CD8-positive, alpha-beta memory T cell (primary cell): ENCODE results near the gene SPI1. TPM values are rescaled to one million over a fixed set of nuclear protein-coding genes. Genes with fewer than 3 reads are reported as not detected.
A peak's percentile ranks its signal among the peaks of the same experiment; 100 is the strongest.

ENCODE experiments used
- CTCF ChIA-PET: fragments of 350-600 bp; sonication (Branson Sonifier 250); formaldehyde crosslinking; loops from one replicate; lab custom pipeline; 2021; ENCODE audit warnings: antibody characterized with exemption; lab: Charles Lee
- POLR2A ChIA-PET: fragments of 350-600 bp; sonication (Branson Sonifier 250); formaldehyde crosslinking; loops from one replicate; lab custom pipeline; 2021; ENCODE audit warnings: antibody characterized with exemption; lab: Charles Lee
- DNase-seq, 5 donors: peaks; one replicate each; pipeline versions ENCODE4 v3.0.0 to v3.0.0-alpha.2; 2020 to 2022; ENCODE audit warnings: mixed read lengths in 1 of 5
- H3K27ac ChIP-seq: one replicate; pipeline ENCODE4 v1.7.0; 2013; ENCODE audit warnings: low read depth, mild to moderate bottlenecking, low read length, moderate library complexity
- H3K27me3 ChIP-seq: 2 replicates; pipeline ENCODE4 v1.7.0; 2013; ENCODE audit warnings: low read length, mild to moderate bottlenecking; ENCODE audit not compliant: insufficient read depth, poor library complexity, severe bottlenecking
- H3K36me3 ChIP-seq: 2 replicates; pipeline ENCODE4 v1.7.0; 2013; ENCODE audit warnings: mild to moderate bottlenecking, low read length, moderate library complexity; ENCODE audit not compliant: insufficient read depth
- H3K4me1 ChIP-seq: 2 replicates; pipeline ENCODE4 v1.7.0; 2013; ENCODE audit warnings: mild to moderate bottlenecking, low read length, moderate library complexity; ENCODE audit not compliant: insufficient read depth
- H3K4me3 ChIP-seq: 2 replicates; pipeline ENCODE4 v1.7.0; 2013; ENCODE audit warnings: mild to moderate bottlenecking, low read length
- H3K9me3 ChIP-seq: 2 replicates; pipeline ENCODE4 v1.7.0; 2013; ENCODE audit warnings: mild to moderate bottlenecking, low read length
- H3K27ac Mint-ChIP-seq, 8 donors: one replicate each; pipeline ENCODE4 v1.8.0; 2020 to 2021; ENCODE audit warnings: mixed read lengths in 8 of 8, mild to moderate bottlenecking in 6 of 8, inconsistent platforms in 3 of 8, moderate library complexity in 3 of 8
- H3K27me3 Mint-ChIP-seq, 2 donors: one replicate each; pipeline ENCODE4 v1.8.0; 2020 to 2021; ENCODE audit warnings: mixed read lengths in 2 of 2, mild to moderate bottlenecking in 1 of 2, moderate library complexity in 1 of 2
- H3K36me3 Mint-ChIP-seq, 3 donors: one replicate each; pipeline ENCODE4 v1.8.0; 2020 to 2021; ENCODE audit warnings: mixed read lengths in 3 of 3, inconsistent platforms in 1 of 3, mild to moderate bottlenecking in 1 of 3
- H3K4me1 Mint-ChIP-seq, 3 donors: one replicate each; pipeline ENCODE4 v1.8.0; 2020 to 2021; ENCODE audit warnings: mixed read lengths in 3 of 3, inconsistent platforms in 1 of 3, mild to moderate bottlenecking in 1 of 3
- H3K4me3 Mint-ChIP-seq, 7 donors: one replicate each; pipeline ENCODE4 v1.8.0; 2020 to 2021; ENCODE audit warnings: mixed read lengths in 7 of 7, mild to moderate bottlenecking in 6 of 7, moderate library complexity in 4 of 7, inconsistent platforms in 2 of 7
- H3K9me3 Mint-ChIP-seq, 5 donors: one replicate each; pipeline ENCODE4 v1.8.0; 2020 to 2022; ENCODE audit warnings: mixed read lengths in 5 of 5, mild to moderate bottlenecking in 3 of 5, moderate library complexity in 2 of 5, inconsistent platforms in 1 of 5
- polyA plus RNA-seq: library from polyadenylated mRNA; unstranded; fragments of 300-500 nt; fragmentation: Illumina TruSeq; gene quantifications from one replicate; pipeline ENCODE4 v1.2.3, GENCODE V29; 2021
- total RNA-seq, 2 experiments: library from RNA; stranded (reverse); gene quantifications; one replicate each; pipeline ENCODE4 v1.2.3, GENCODE V29; 2021

The SPI1 gene
- total and polyA plus RNA-seq, 3 experiments from 2014 or later, result 1.8 to 2.0 TPM; not detected in 1

- no peaks in the 10 kb centered on the region for H3K9me3 ChIP-seq
- H3K27me3 ChIP-seq, result no peaks in the 10 kb centered on the region
- no peak overlapping the region for H3K27ac ChIP-seq
- Mint-ChIP-seq H3K4me3 (no peak overlapping the region), H3K36me3 (no peaks in the 10 kb centered on the region), H3K27ac (no peak overlapping the region), H3K4me1 (no peaks in the 10 kb centered on the region), H3K9me3 (no peaks in the 10 kb centered on the region), H3K27me3 (peaks cover 0 to 2% of the 10 kb centered on the region in 2 donors)
- H3K4me3 ChIP-seq, result no peak overlapping the region
- CTCF ChIA-PET, result interaction anchor here (0.7 to 1.2 kb wide), 2 partner anchors 28 to 32 kb away, joined by 3 read pairs; no protein-coding TSS in a partner anchor
- no peak for DNase-seq
- POLR2A ChIA-PET, result no interaction called here
- no peaks in the 10 kb centered on the region for H3K4me1 ChIP-seq
- no peaks in the 10 kb centered on the region for H3K36me3 ChIP-seq
Measured at GRCh38 chr11:47379317-47379716, 970 bp upstream of the SPI1 start.

DNA sequence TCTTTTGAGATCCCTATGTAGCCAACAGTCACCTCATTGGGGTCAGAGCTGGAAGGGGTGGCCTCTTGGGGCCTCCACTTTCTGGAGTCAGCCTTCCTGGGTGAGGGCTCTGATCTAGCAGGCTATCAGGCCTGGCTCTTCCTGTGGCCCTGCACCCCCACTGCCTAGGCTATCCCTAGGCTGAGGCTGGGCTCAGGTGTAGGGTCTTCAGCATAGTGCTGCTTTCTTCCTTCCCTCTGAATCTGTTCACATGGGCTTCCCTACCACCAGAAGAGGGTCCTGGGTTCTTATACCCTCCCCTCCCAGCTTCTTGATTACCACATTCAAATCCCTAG, 456 bp upstream of the SPI1 start:
- Mint-ChIP-seq H3K4me1 (peaks cover 0 to 2% (median 0%) of the 10 kb centered on the region in 3 donors), H3K4me3 (no peak overlapping the region), H3K27me3 (peaks cover 0 to 2% of the 10 kb centered on the region in 2 donors), H3K9me3 (no peaks in the 10 kb centered on the region), H3K27ac (peak overlapping the region in 1 of 8 donors; percentile 92), H3K36me3 (no peaks in the 10 kb centered on the region)
- no peak for DNase-seq
- no peaks in the 10 kb centered on the region for H3K36me3 ChIP-seq
- peaks cover 3% of the 10 kb centered on the region for H3K4me1 ChIP-seq
- CTCF ChIA-PET, result interaction anchor here (0.7 to 1.2 kb wide), 2 partner anchors 29 to 32 kb away, joined by 3 read pairs; no protein-coding TSS in a partner anchor
- no peaks in the 10 kb centered on the region for H3K27me3 ChIP-seq
- POLR2A ChIA-PET, result no interaction called here
- peak overlapping the region; percentile 59 for H3K27ac ChIP-seq
- H3K4me3 ChIP-seq, result no peak overlapping the region
- H3K9me3 ChIP-seq, result no peaks in the 10 kb centered on the region

DNA sequence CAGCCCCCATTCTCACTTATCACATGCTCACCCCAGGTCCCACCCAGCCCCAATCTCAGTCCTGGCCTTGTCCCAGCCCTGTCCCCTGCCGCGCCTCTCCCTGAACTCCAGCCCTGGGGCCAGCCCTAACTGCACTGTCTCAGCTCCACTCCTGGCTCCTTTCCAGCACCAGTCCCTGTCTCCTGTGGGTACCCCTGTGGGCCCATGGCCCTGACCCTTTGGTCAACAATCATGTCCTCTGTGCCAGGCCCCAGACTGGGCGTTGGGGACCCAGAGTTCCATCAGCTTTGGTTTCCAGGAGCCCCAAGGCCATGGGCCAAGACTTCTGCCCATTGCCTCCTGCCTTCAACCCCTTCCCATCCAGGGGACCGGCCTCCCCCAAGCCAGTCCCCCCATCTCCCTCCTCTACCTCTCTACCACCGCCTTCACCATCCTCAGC, 757 bp downstream of the SPI1 start:
- no peak for DNase-seq
- Histone ChIP-seq H3K9me3 (no peaks in the 10 kb centered on the region), H3K4me1 (peaks cover 3% of the 10 kb centered on the region), H3K4me3 (no peak overlapping the region), H3K27me3 (no peaks in the 10 kb centered on the region), H3K36me3 (no peaks in the 10 kb centered on the region), H3K27ac (peak overlapping the region; percentile 59)
- Mint-ChIP-seq H3K27ac (peak overlapping the region in 1 of 8 donors; percentile 55), H3K27me3 (peaks cover 0 to 2% of the 10 kb centered on the region in 2 donors), H3K9me3 (no peaks in the 10 kb centered on the region), H3K36me3 (no peaks in the 10 kb centered on the region), H3K4me1 (peaks cover 0 to 2% (median 0%) of the 10 kb centered on the region in 3 donors), H3K4me3 (no peak overlapping the region)
- CTCF ChIA-PET, result interaction anchor here (1.7 kb wide), 1 partner anchor 33 kb away, joined by 5 read pairs; no protein-coding TSS in a partner anchor
- POLR2A ChIA-PET, result no interaction called here

GRCh38 chr11:47376525-47377371, 1.6 kb downstream of the SPI1 start:
- CTCF ChIA-PET, result interaction anchor here (1.2 to 1.7 kb wide), 2 partner anchors 34 to 35 kb away, joined by 3 to 5 read pairs; no protein-coding TSS in a partner anchor
- Histone ChIP-seq H3K36me3 (no peaks in the 10 kb centered on the region), H3K4me1 (peaks cover 3% of the 10 kb centered on the region), H3K9me3 (no peaks in the 10 kb centered on the region), H3K27ac (peak overlapping the region; percentile 59), H3K27me3 (no peaks in the 10 kb centered on the region), H3K4me3 (no peak overlapping the region)
- peaks cover 0 to 2% of the 10 kb centered on the region in 2 donors for H3K27me3 Mint-ChIP-seq
- peaks cover 0 to 2% (median 0%) of the 10 kb centered on the region in 3 donors for H3K4me1 Mint-ChIP-seq
- H3K4me3 Mint-ChIP-seq, result no peak overlapping the region
- no peaks in the 10 kb centered on the region for H3K9me3 Mint-ChIP-seq
- no peaks in the 10 kb centered on the region for H3K36me3 Mint-ChIP-seq
- DNase-seq, result no peak
- H3K27ac Mint-ChIP-seq, result no peak overlapping the region
- POLR2A ChIA-PET, result no interaction called here

GRCh38 chr11:47376107-47376524, 2.2 kb downstream of the SPI1 start:
- H3K9me3 ChIP-seq, result no peaks in the 10 kb centered on the region
- DNase-seq, result no peak
- H3K4me3 Mint-ChIP-seq, result no peak overlapping the region
- POLR2A ChIA-PET, result no interaction called here
- no peak overlapping the region for H3K27ac ChIP-seq
- no peaks in the 10 kb centered on the region for H3K36me3 ChIP-seq
- H3K9me3 Mint-ChIP-seq, result no peaks in the 10 kb centered on the region
- H3K36me3 Mint-ChIP-seq, result no peaks in the 10 kb centered on the region
- H3K27me3 Mint-ChIP-seq, result peaks cover 0 to 1% of the 10 kb centered on the region in 2 donors
- no peaks in the 10 kb centered on the region for H3K27me3 ChIP-seq
- peaks cover 3% of the 10 kb centered on the region for H3K4me1 ChIP-seq
- H3K4me3 ChIP-seq, result no peak overlapping the region
- H3K4me1 Mint-ChIP-seq, result peaks cover 0 to 2% (median 0%) of the 10 kb centered on the region in 3 donors
- CTCF ChIA-PET, result interaction anchor here (1.2 kb wide), 1 partner anchor 36 kb away, joined by 3 read pairs; no protein-coding TSS in a partner anchor
- H3K27ac Mint-ChIP-seq, result no peak overlapping the region

GRCh38 chr11:47375546-47376085, 2.7 kb downstream of the SPI1 start:
- Histone ChIP-seq H3K27me3 (no peaks in the 10 kb centered on the region), H3K4me1 (peaks cover 3% of the 10 kb centered on the region), H3K9me3 (no peaks in the 10 kb centered on the region), H3K4me3 (no peak overlapping the region), H3K27ac (no peak overlapping the region), H3K36me3 (no peaks in the 10 kb centered on the region)
- no peaks in the 10 kb centered on the region for H3K9me3 Mint-ChIP-seq
- CTCF ChIA-PET, result interaction anchor here (1.2 to 5.2 kb wide), 4 partner anchors 15 to 37 kb away, joined by 3 to 129 read pairs (median 98); partner anchors contain the start of gene SLC39A13
- peaks cover 0 to 2% (median 0%) of the 10 kb centered on the region in 3 donors for H3K4me1 Mint-ChIP-seq
- no peaks in the 10 kb centered on the region for H3K36me3 Mint-ChIP-seq
- POLR2A ChIA-PET, result no interaction called here
- DNase-seq, result no peak
- H3K27ac Mint-ChIP-seq, result no peak overlapping the region
- H3K4me3 Mint-ChIP-seq, result no peak overlapping the region
- H3K27me3 Mint-ChIP-seq, result no peaks in the 10 kb centered on the region

DNA sequence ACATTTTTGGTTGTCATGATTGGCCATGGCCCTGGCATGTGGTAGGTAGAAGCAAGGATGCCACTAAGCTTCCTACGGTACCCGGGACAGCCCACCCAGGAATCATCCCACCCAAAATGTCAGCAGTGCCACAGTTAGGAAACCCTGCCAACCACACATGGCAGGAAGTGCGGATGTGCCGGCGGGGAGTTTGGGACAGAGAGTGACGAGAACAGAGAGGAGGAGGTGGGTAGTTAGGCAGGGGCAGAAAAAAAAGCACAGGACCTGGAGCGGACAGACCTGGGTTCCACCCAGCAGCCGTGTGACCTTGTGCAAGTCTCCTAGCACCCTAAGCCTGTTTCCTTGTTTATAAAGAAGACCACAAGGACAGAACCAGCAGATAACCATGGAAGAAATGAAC, 3.3 kb downstream of the SPI1 start:
- no peaks in the 10 kb centered on the region for H3K36me3 Mint-ChIP-seq
- no peak overlapping the region for H3K4me3 ChIP-seq
- H3K27me3 Mint-ChIP-seq, result no peaks in the 10 kb centered on the region
- no peak for DNase-seq
- peaks cover 0 to 2% (median 0%) of the 10 kb centered on the region in 3 donors for H3K4me1 Mint-ChIP-seq
- ChIA-PET CTCF (interaction anchor here (0.9 to 5.2 kb wide), 8 partner anchors 15 to 86 kb away, joined by 3 to 129 read pairs (median 10); partner anchors contain the start of gene SLC39A13), POLR2A (interaction anchor here (1.2 kb wide), 1 partner anchor 37 kb away, joined by 3 read pairs; no protein-coding TSS in a partner anchor)
- peaks cover 3% of the 10 kb centered on the region for H3K4me1 ChIP-seq
- no peak overlapping the region for H3K27ac Mint-ChIP-seq
- H3K27me3 ChIP-seq, result no peaks in the 10 kb centered on the region
- H3K9me3 Mint-ChIP-seq, result no peaks in the 10 kb centered on the region
- no peak overlapping the region for H3K27ac ChIP-seq
- no peaks in the 10 kb centered on the region for H3K36me3 ChIP-seq
- H3K4me3 Mint-ChIP-seq, result no peak overlapping the region
- H3K9me3 ChIP-seq, result no peaks in the 10 kb centered on the region

DNA sequence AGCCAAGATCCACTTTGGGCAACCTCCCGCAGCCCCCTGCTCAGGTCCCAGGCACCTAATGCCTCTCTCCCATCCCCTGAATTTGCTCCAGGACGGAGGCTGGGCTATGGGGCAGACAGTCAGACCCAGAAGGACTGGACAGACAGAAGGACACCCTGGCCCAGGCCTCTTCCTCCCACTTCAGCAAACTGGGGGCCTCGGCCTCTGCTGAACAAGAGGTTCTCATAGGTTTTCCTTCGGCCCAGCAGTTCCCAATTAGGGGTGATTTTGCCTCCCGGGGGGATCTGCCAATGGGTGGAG, 3.7 kb downstream of the SPI1 start:
- H3K36me3 ChIP-seq, result no peaks in the 10 kb centered on the region
- no peaks in the 10 kb centered on the region for H3K27me3 Mint-ChIP-seq
- H3K4me1 ChIP-seq, result peaks cover 3% of the 10 kb centered on the region
- H3K27me3 ChIP-seq, result no peaks in the 10 kb centered on the region
- no peak overlapping the region for H3K27ac Mint-ChIP-seq
- H3K27ac ChIP-seq, result no peak overlapping the region
- no peak overlapping the region for H3K4me3 ChIP-seq
- no peak for DNase-seq
- H3K36me3 Mint-ChIP-seq, result no peaks in the 10 kb centered on the region
- CTCF ChIA-PET, result interaction anchor here (0.6 to 5.2 kb wide), 26 partner anchors 8 to 477 kb away, joined by 3 to 129 read pairs (median 5); partner anchors contain the start of genes ACP2, DDB2, KBTBD4 and SLC39A13
- POLR2A ChIA-PET, result interaction anchor here (0.7 to 1.2 kb wide), 2 partner anchors 37 to 969 kb away, joined by 3 read pairs; no protein-coding TSS in a partner anchor
- no peak overlapping the region for H3K4me3 Mint-ChIP-seq
- no peaks in the 10 kb centered on the region for H3K9me3 Mint-ChIP-seq
- H3K4me1 Mint-ChIP-seq, result peaks cover 0 to 2% (median 0%) of the 10 kb centered on the region in 3 donors
- no peaks in the 10 kb centered on the region for H3K9me3 ChIP-seq
